GM12874 (cell line): Measurements from ENCODE around the gene CCL8.

Experiments
- TF ChIP-seq, protein P1 (sequence below): IDR thresholded peaks from 2 replicates; pipeline ENCODE4 v1.5.1; 2011; ENCODE audit warnings: low read depth, mild to moderate bottlenecking, control low read depth, low read length, moderate library complexity; ENCODE audit not compliant: insufficient read depth

Gene CCL8

DNA sequence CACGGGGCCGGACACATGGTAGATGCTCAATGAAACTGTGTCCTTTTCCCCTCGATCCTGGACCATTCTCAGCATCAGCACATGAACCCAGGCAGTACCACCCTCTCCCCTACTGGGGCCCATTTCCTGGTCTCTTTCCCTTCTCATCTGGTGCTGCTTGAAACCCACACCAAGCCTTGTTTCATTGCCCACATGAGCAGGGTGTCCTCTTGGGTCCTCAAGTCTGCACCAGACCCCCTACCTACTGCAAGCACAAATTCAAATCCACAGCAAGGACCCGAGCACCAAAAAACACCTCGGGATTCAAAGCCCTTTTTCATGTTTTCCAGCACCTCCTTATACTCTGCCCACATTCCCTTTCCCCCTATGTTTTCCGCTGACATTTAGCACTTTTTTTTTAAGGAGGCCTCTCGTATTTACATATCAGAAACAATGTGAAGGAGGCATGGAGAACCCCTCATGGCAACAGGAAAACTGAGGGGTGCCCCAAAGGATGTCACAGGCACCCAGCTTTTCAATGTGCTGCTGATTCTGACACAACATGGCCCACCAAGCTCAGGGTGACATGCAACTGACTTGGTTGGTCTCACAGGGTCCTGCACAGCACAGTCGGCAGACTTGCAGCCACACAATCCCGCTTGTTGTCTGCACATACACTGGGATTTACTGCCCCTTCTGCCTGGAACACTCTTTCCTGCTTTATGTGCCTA lies 48.4 kb downstream of the CCL8 start:
- TF ChIP-seq, protein P1, sequence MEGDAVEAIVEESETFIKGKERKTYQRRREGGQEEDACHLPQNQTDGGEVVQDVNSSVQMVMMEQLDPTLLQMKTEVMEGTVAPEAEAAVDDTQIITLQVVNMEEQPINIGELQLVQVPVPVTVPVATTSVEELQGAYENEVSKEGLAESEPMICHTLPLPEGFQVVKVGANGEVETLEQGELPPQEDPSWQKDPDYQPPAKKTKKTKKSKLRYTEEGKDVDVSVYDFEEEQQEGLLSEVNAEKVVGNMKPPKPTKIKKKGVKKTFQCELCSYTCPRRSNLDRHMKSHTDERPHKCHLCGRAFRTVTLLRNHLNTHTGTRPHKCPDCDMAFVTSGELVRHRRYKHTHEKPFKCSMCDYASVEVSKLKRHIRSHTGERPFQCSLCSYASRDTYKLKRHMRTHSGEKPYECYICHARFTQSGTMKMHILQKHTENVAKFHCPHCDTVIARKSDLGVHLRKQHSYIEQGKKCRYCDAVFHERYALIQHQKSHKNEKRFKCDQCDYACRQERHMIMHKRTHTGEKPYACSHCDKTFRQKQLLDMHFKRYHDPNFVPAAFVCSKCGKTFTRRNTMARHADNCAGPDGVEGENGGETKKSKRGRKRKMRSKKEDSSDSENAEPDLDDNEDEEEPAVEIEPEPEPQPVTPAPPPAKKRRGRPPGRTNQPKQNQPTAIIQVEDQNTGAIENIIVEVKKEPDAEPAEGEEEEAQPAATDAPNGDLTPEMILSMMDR = no peak

DNA sequence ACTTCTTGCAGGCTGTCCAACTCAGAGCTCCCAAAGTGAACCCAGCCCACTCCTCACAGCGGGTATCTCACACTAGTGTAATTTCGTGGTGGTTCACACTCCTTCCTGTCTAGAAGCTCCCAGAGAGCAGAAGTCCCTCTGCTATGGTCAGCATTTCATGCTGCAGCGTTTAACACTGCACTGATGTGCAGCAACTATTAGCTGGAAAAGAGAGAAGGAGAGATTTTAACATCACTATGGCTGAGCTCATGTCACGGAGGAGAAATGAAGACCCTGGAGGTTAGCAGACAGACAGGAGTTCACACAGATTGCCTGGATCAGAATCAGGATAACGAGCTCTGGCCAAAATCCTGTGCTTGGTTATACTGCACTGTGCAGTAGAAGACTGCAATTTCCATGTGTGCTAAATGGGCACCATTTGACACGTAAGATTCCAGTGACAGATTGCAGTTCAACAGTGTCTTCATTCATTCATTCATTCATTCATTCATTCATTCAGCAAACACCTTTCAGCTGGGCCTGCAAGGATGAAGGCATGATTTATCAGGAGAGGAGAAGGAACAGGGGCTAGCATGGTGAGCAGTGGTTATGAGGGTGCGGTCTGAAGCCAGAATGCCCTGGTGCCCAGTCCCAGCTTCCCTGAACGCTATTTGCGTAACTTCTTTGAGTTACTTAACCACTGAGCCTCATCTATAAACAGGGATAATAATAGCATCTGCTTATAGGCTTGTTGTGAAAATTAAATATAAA lies 49.1 kb downstream of the CCL8 start:
- TF ChIP-seq, protein P1 = no peak

DNA sequence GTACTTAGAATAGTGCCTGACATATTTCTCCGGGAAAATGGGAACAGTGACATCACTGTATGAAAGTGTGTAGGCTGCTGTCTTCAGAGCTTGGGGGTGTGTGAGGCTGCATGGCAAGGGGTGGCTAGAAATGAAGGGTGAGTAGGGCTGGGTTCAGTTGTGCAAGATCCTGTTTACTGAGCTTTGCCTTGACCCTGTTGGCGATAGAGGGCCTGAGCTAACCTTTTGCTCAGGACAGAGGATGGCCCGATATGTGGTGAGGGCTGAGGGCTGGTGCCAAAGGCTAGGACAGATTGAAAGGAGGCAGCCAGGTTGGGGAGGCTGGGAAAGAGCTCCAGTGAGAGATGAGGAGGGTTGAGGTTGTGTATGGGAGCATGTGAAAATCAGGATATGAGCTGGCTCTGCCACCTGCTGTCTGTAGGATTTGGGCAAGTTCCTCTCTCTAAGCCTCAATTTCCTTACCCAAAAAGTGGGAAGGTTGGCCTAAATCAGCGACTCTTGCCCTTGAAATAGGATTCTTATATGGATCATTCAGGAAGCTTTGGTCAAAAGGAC lies 49.8 kb downstream of the CCL8 start:
- TF ChIP-seq, protein P1 = no peak

DNA sequence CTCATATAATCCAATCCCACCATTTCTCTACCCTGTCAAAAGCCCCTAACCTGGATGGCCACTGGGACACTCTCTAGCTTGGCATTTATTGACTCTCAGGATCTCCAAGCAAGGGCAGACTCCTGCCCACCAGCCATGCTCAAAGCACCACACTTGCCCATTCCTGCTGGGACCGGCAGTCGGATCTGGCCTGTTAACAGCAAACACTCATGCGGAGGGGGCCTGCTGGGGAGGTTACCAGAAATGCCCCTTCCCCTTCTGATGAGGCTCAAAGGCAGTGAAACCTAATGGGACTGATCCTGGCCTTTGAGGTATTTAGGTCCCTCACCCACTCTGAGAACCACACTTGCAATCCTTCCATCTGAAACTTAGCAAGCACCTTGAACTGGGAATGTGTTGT lies 50.3 kb downstream of the CCL8 start:
- TF ChIP-seq, protein P1 = no peak

DNA sequence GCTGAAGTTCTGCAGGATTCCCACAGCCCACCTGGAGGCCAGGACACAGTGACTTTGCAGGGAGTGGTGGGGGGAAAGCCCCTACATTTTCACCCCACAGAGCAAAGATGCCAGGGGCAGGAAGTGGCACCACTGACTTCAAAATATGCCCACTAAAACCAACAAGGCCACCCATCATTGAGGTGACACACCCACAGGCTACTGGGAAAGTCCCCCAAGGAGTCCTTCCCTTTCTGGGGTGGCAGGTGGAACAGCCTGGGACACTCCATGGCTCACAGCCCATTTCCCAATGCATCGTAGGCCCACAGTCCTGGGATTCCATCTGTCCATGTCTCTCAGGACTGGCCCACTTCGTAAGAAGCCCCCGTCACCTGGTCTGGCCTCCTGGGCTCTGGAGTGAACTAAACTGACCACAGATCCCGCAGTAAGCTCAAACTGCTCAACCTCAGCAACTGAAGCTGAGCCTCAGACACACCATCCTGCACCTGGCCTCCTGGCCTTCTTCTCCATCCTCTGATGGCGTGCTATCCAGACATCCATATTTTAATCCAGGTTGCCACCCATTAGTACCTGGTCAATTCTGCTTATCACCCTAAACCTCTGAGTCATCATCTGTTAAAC lies 51.3 kb downstream of the CCL8 start:
- TF ChIP-seq, protein P1 = no peak

DNA sequence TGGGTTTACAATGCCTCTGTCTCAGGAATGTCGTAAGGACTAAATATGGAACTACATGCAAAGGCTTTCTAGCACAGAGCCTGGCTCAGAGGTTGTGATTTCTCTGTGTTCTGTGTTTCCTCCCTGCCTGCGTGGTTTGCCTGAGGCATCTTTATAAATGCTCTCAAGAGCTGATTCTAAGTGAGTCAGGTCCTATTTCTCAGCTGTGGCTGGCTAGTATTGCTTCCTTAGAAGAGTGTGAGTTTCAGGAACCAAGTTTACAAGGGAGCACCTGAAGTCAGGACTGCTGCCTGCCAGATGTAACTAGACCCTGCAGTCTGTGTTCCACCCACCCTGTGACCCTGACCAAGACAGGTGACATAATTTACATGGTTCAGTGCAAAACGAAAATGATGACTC lies 51.8 kb downstream of the CCL8 start:
- TF ChIP-seq, protein P1 = no peak
